ENCODE results near the gene ITM2C. TPM values are rescaled to one million over a fixed set of nuclear protein-coding genes. Genes with fewer than 3 reads are reported as not detected.

ITM2C gene
- polyA plus RNA-seq, 1 donor (not counting 4 experiments of a cell fraction or from before 2014, with no cell fraction given), result 55.0 TPM

DNA sequence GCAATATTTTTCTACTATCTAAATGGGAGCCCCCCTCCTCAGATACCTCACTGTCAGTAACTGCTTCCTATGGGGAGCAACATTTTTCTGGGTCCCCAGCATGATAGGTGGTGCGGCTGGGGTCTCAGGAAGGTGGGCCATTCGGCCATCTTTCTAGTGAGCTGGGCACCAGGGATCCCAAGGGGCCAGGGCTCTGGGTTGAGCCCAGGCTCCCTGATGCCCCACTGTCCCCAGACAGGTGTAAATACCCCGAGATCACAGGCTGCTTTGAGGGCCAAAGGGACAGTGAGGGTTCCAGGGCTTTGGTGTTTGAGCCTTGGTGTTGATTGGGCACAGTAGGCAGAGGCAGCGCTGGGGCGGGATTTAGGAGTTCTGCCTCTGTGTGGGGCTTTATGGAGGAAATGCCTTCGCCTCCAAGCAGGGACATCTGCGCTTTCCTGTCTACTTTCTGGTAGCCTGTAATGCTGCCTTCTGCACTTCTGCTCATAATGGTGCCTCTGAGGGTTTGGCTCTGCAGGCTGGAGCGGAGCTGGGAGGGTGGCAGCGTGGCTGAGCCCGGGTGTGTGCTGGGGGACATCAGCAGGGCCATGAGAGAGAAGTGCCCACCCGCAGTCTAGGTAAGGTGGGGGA, 5.3 kb downstream of the ITM2C start:
- Histone ChIP-seq H3K36me3 (ENCODE audit: control insufficient read depth in 2 of 2, extremely low read depth in 1 of 2, insufficient read depth in 2 of 2, low read length in 2 of 2) (no peaks in the 10 kb centered on the region), H3K4me2 (ENCODE audit: control insufficient read depth, extremely low read depth, insufficient read depth, low read depth, low read length) (no peak overlapping the region), H3K9me1 (ENCODE audit: control insufficient read depth, extremely low read depth, insufficient read depth, low read length) (no peaks in the 10 kb centered on the region), H3K9ac (ENCODE audit: control insufficient read depth, extremely low read depth, insufficient read depth, low read length) (no peak overlapping the region), H3K4me3 (ENCODE audit: control insufficient read depth in 2 of 3, extremely low read depth in 1 of 3, insufficient read depth in 2 of 3, low read depth in 1 of 3, low read length in 3 of 3) (no peak overlapping the region), H3K79me2 (ENCODE audit: control insufficient read depth, insufficient read depth, low read length) (no peaks in the 10 kb centered on the region), H3K4me1 (ENCODE audit: control insufficient read depth, extremely low read depth, insufficient read depth, low read length) (peaks cover 2% of the 10 kb centered on the region), H2AFZ (ENCODE audit: control insufficient read depth, low read length) (no peak overlapping the region), H3K27me3 (ENCODE audit: control insufficient read depth, extremely low read depth, insufficient read depth, low read length) (peaks cover 6% of the 10 kb centered on the region), H3K9me3 (ENCODE audit: control insufficient read depth, low read depth, low read length) (no peaks in the 10 kb centered on the region), H4K20me1 (ENCODE audit: control insufficient read depth, extremely low read depth, insufficient read depth, low read length) (no peaks in the 10 kb centered on the region), H3K27ac (ENCODE audit: control insufficient read depth, insufficient read depth, low read length) (no peak overlapping the region)
- TF ChIP-seq, protein P1, sequence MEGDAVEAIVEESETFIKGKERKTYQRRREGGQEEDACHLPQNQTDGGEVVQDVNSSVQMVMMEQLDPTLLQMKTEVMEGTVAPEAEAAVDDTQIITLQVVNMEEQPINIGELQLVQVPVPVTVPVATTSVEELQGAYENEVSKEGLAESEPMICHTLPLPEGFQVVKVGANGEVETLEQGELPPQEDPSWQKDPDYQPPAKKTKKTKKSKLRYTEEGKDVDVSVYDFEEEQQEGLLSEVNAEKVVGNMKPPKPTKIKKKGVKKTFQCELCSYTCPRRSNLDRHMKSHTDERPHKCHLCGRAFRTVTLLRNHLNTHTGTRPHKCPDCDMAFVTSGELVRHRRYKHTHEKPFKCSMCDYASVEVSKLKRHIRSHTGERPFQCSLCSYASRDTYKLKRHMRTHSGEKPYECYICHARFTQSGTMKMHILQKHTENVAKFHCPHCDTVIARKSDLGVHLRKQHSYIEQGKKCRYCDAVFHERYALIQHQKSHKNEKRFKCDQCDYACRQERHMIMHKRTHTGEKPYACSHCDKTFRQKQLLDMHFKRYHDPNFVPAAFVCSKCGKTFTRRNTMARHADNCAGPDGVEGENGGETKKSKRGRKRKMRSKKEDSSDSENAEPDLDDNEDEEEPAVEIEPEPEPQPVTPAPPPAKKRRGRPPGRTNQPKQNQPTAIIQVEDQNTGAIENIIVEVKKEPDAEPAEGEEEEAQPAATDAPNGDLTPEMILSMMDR (optimal IDR thresholded peaks at IDR 0.05 in 1 of 3, IDR thresholded peaks at IDR 0.05 in 1 of 3, conservative IDR thresholded peaks at IDR 0.05 in 1 of 3; ENCODE audit: extremely low read depth in 1 of 3, insufficient read depth in 2 of 3, low read length in 3 of 3), result no peak
- TF ChIP-seq EZH2 (IDR thresholded peaks at IDR 0.05; ENCODE audit: low read length), result no peak
- dilution Hi-C loops (cut with MboI; ENCODE audit: extremely low pct_ligation_motif_present, low sequenced_read_pairs), result no loop called here
- FAIRE-seq (no peak), DNase-seq (ENCODE audit: low read depth, low spot score) (no peak)

DNA sequence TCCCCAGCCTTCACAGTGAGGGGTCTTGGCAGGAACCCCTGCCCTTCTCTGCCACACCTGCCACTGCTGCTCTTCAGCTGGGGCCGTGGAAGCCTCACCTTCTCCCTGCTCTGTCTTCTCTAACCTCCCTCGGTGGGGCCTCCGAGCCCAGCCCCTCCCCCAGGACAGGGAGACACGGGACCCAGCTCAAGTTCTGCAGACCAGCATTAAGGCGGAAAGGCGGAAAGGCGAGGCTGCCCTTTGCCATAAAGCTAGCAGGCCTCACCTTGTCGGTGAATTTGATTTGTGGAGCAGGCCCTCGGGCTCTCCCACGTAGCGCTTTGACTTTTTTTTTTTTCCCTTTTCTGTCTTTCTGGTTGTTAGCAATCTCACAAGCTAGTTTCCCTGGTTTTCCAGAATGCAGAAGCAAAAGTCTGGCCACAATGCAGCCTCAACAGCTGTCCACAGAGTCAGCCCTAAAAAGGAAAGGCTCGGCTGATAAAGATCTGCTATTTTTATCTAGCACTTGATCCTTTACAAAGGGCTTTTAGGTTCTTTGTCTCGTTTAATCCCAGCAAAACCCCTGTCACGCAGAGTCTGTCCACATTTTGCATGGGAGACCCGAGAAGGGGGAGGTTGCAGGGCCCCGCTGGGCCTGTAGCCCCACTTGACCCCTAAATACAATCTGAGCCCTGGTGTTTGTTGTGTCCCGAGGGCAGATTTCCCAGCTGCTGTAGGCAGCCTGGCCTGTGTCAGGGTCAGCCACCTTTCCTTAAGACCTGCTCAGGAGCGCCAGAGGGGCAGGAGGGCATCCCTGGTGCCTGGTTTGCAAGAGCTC, 6.0 kb downstream of the ITM2C start:
- Histone ChIP-seq H3K36me3 (ENCODE audit: control insufficient read depth in 2 of 2, extremely low read depth in 1 of 2, insufficient read depth in 2 of 2, low read length in 2 of 2) (no peaks in the 10 kb centered on the region), H3K9me1 (ENCODE audit: control insufficient read depth, extremely low read depth, insufficient read depth, low read length) (no peaks in the 10 kb centered on the region), H2AFZ (ENCODE audit: control insufficient read depth, low read length) (no peak overlapping the region), H3K9me3 (ENCODE audit: control insufficient read depth, low read depth, low read length) (no peaks in the 10 kb centered on the region), H3K4me3 (ENCODE audit: control insufficient read depth in 2 of 3, extremely low read depth in 1 of 3, insufficient read depth in 2 of 3, low read depth in 1 of 3, low read length in 3 of 3) (no peak overlapping the region), H3K9ac (ENCODE audit: control insufficient read depth, extremely low read depth, insufficient read depth, low read length) (no peak overlapping the region), H3K4me1 (ENCODE audit: control insufficient read depth, extremely low read depth, insufficient read depth, low read length) (no peaks in the 10 kb centered on the region), H3K79me2 (ENCODE audit: control insufficient read depth, insufficient read depth, low read length) (no peaks in the 10 kb centered on the region), H3K4me2 (ENCODE audit: control insufficient read depth, extremely low read depth, insufficient read depth, low read depth, low read length) (no peak overlapping the region), H3K27me3 (ENCODE audit: control insufficient read depth, extremely low read depth, insufficient read depth, low read length) (peaks cover 4% of the 10 kb centered on the region), H3K27ac (ENCODE audit: control insufficient read depth, insufficient read depth, low read length) (no peak overlapping the region), H4K20me1 (ENCODE audit: control insufficient read depth, extremely low read depth, insufficient read depth, low read length) (no peaks in the 10 kb centered on the region)
- DNase-seq (ENCODE audit: low read depth, low spot score), result no peak
- FAIRE-seq, result no peak
- no peak for TF ChIP-seq EZH2 (IDR thresholded peaks at IDR 0.05; ENCODE audit: low read length)
- TF ChIP-seq, protein P1 (optimal IDR thresholded peaks at IDR 0.05 in 1 of 3, IDR thresholded peaks at IDR 0.05 in 1 of 3, conservative IDR thresholded peaks at IDR 0.05 in 1 of 3; ENCODE audit: extremely low read depth in 1 of 3, insufficient read depth in 2 of 3, low read length in 3 of 3), result no peak
- dilution Hi-C loops (cut with MboI; ENCODE audit: extremely low pct_ligation_motif_present, low sequenced_read_pairs), result no loop called here
